8988T (cell line): ENCODE data around the gene CHD1L.
"Not testable (repeated sequence)": the region's sequence is repeated elsewhere in the genome, so short reads cannot be mapped to it uniquely, and the experiment has no call there.

Experiments used
- DNase-seq: peaks from one replicate; pipeline ENCODE4 v3.0.0; 2011

CHD1L gene

DNA sequence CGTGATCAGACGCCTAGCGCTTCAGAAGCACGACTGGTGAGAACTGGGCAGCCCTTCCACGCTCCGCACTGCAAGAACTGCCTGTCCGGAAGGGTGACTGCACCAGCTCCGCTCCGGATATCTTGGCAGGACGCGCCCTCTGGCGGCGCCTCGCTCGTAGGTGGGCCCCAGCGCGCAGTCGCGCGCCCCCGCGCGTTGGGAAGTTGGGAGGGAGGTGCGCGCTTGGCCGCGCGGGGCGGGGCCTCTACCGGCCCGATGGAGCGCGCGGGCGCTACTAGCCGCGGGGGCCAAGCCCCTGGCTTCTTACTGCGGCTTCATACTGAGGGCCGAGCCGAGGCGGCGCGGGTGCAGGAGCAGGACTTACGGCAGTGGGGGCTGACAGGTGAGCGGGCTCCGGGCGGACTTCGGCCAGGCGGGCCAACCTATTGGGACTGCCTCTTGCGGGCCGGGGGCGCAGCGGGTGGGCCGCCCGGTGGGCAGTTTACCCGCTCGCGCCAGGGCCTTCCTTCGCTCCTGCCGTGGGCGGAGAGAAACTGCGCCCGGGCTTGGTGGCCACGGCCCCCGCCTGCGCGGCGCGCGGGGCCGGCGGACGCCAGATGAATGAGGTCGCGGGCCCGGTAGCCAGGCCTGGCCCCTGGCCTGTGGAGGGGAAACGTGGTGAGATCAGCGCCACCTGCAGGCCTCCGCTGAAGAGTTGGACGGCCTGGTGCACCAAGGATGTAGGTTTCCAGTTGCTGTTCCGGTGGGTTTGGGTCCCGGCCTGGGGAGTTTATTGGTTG, at the start of gene CHD1L:
Gene CHD1L (plus strand): TSS at position 236 of the 779 bp plus-strand sequence. CDS start 20 bp downstream, at position 256.
- DNase-seq, result peak; percentile 77

GRCh38 chr1:147197324-147197723, 45.2 kb upstream of the CHD1L start:
- DNase-seq, result not testable (repeated sequence)

DNA sequence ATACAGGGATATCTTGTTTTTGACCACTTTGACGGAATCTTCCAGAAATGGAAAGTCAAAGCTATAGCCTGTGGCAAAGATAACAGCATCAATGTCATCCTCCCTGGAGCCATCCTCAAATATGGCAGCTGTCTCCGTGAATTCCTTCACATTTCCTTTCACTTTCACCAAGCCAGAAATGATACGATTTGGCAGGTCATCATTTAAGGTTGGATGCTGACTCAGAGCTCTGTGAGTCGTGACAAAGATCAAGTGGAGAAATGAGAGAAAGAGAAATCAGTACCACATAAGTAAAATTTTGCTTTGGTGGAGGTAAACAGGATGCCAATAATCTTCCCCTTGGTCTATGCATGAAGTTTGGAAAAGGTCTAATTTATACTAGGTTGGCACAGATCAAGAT, 41.2 kb upstream of the CHD1L start:
- no peak for DNase-seq

GRCh38 chr1:147201786-147202185, 40.7 kb upstream of the CHD1L start:
- DNase-seq, result no peak

- no peak for DNase-seq
These were observed 39.9 kb upstream of the CHD1L start for GRCh38 chr1:147202576-147202975.

- DNase-seq, result no peak
These were observed 38.4 kb upstream of the CHD1L start for GRCh38 chr1:147204080-147204479.

DNA sequence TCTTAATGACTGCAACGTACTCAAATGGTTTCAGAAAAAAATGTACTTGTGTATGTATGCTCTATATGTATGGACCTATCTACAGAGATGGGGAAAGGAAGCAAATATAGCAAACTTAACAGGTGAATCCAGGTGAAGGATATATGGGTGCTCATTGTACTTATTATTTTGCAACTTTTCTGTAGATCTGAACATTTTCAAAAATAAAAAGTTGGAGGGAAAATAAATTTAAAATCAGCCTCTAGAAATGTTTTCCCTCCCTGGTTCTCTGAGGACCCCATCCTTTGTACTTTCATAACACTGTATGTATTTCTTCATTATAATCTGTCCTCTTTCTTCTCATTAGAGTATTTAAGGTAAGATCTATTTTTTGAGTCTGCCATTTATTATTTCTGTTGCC, 35.3 kb upstream of the CHD1L start:
- no peak for DNase-seq

- DNase-seq, result no peak
These were observed 33.9 kb upstream of the CHD1L start for GRCh38 chr1:147208619-147209018.

- DNase-seq, result no peak
These were observed 32.4 kb upstream of the CHD1L start for GRCh38 chr1:147209825-147210821.

GRCh38 chr1:147210987-147211386, 31.5 kb upstream of the CHD1L start:
- DNase-seq, result no peak

GRCh38 chr1:147211577-147211976, 30.9 kb upstream of the CHD1L start:
- no peak for DNase-seq

GRCh38 chr1:147213271-147213670, 29.2 kb upstream of the CHD1L start:
- DNase-seq, result no peak

DNA sequence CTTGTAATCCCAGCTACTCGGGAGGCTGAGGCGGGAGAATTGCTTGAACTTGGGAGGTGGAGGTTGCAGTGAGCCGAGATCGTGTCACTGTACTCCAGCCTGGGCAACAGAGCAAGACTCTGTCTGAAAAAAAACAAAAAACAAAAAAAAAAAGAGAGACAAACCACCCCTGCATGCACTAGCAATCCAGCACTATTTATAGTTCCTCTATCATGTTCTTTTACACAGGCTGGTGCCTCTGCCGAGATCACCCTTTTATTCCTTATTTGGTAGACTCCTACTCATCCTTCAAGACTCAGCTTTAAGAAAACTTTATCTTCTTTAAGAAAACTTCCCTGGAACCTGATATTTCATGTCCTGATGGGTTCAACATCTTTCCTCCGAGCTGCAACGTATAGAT, 28.2 kb upstream of the CHD1L start:
- no peak for DNase-seq

- DNase-seq, result no peak
These were observed 27.5 kb upstream of the CHD1L start for GRCh38 chr1:147214842-147215539.

DNA sequence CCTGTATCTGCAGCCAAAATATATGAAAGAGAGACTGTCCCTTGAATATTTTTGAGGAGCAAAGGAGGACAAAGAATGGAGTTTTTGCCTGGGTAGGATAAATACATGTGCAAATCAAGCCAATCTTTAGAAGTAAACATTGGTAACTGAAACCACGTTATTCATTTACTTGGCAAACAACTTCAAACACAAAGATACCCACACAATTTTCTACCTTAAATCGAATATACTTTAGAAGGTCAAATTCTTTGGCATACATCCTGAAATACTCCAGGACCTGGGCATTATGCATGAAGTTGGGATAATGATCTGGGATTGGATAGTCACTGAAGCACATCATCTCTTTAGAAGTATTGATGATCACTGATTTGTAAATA, 27.0 kb upstream of the CHD1L start:
- DNase-seq, result no peak

- no peak for DNase-seq
These were observed 26.4 kb upstream of the CHD1L start for GRCh38 chr1:147216124-147216523.

DNA sequence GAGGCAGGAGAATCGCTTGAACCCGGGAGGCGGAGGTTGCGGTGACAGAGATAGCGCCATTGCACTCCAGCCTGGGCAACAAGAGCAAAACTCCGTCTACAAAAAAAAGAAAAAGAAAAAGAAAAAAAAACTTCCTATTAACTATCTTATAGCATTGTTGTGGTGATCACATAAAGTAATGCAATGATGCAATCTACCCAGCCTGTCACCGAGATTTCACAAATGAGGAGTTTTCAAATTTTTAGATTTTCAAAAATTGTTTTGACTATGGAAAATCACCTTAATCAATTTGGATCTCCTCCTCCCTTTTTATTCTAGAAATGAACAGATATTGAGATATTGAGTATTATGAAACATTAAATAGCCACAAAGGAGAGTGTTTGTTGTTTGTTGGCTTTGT, 25.3 kb upstream of the CHD1L start:
- no peak for DNase-seq

- no peak for DNase-seq
These were observed 23.9 kb upstream of the CHD1L start for GRCh38 chr1:147218606-147219005.

DNA sequence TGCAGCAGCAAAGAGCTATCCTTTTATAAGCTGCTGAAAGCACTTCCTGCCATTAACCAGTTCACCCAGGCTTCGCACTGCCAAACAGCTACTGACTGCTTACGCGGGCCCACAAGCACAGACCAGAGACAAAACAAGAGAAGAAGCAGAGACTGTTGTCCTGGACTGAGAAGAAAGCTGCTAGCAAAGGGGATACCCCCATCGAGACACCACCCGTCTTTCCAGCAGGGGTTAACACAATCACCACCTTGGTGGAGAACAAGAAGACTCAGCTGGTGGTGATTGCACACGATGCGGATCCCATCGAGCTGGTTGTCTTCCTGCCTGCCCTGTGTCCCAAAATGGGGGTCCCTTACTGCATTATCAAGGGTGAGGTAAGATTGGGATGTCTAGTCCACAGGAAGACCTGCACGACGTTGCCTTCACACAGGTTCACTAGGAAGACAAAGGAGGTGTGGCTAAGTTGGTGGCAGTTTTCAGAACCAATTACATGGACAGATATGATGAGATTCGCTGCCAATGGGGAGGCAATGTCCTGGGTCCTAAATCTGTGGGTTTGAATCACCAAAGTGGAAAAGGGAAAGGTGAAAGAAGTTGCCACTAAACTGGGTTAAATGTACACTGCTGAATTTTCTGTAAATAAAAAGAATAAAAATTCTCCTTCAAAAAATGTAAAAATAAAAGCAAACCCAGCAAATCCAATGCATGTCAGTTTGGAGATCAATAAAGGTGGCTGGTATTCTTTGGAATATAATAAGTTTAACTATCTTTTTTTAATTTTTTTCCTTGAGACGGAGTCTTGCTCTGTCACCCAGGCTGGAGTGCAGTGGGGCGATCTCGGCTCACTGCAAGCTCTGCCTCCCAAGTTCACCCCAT, 18.5 kb upstream of the CHD1L start:
- no peak for DNase-seq

DNA sequence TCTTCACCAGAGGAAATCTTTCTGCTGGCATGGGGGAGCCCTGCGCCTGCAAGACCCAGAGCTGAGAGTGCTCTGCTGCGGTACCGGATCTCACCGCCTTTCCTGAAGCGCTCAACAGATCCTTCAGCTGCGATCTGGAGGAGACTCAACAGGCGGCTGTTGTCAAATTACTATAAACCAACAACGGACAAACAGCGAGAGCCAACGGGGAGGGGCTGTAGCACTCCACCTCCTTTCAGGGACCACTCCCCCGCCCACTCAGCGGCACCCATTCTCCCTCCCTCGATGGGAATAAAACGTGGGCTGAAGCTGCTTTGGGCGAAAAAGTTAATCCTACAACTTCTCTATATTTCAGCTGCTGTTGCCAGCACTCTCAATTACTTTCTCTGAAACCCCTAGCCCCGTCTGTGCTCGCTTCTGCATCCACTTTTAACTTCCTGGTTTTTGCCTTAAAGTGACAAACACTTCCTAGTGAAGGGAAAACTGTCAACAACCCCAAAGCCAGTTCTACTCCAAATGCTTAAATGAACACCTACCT, 17.2 kb upstream of the CHD1L start, which contains the start of gene FMO5:
Gene FMO5 (minus strand): TSS at position 147 of the 538 bp plus-strand sequence. CDS start 310 bp downstream, outside the sequence.
- peak; percentile 51 for DNase-seq

DNA sequence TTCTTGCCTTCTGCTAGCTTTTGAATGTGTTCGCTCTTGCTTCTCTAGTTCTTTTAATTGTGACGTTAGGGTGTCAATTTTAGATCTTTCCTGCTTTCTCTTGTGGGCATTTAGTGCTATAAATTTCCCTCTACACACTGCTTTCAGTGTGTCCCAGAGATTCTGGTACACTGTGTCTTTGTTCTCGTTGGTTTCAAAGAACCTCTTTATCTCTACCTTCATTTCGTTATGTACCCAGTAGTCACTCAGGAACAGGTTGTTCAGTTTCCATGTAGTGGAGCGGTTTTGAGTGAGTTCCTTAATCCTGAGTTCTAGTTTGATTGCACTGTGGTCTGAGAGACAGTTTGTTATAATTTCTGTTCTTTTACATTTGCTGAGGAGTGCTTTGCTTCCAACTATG, 11.5 kb upstream of the CHD1L start:
- not testable (repeated sequence) for DNase-seq

DNA sequence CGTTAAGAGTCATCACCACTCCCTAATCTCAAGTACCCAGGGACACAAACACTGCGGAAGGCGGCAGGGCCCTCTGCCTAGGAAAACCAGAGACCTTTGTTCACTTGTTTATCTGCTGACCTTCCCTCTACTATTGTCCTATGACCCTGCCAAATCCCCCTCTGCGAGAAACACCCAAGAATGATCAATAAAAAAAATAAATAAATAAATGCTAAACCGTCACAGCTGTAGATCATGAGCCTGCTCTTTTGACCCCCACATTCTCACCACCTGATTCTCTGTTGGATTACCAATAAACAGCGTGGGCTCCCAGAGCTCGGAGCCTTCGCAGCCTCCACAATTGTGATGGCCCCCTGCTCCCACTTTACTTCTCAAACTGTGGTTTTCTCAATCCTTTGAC, 8.6 kb upstream of the CHD1L start:
- not testable (repeated sequence) for DNase-seq
